Bronchial epithelial cell (primary cell): Measurements from ENCODE around the gene SPEF2. TPM values are rescaled to one million over a fixed set of nuclear protein-coding genes. Genes with fewer than 3 reads are reported as not detected.

ENCODE experiments used
- DNase-seq: peaks from one replicate; pipeline ENCODE4 v3.0.0-alpha.2; 2010; ENCODE audit warnings: low read depth
- FAIRE-seq: peaks from 2 replicates; lab custom pipeline; 2011; peaks lifted over from hg19 to GRCh38; lab: Jason Lieb, UNC
- H3K27me3 ChIP-seq: 2 replicates; pipeline ENCODE4 v1.5.1; 2011; ENCODE audit warnings: low read length; ENCODE audit not compliant: control insufficient read depth, insufficient read depth
- H3K36me3 ChIP-seq: 2 replicates; pipeline ENCODE4 v1.5.1; 2011; ENCODE audit warnings: low read length; ENCODE audit not compliant: control insufficient read depth, insufficient read depth
- H3K4me3 ChIP-seq: 2 replicates; pipeline ENCODE4 v1.5.1; 2011; ENCODE audit warnings: mild to moderate bottlenecking, low read depth, low read length, control low read depth
- CTCF ChIP-seq: IDR thresholded peaks from 2 replicates; pipeline ENCODE4 v1.5.1; 2011; ENCODE audit warnings: mild to moderate bottlenecking, moderate library complexity, low read length, control low read depth, inconsistent platforms; ENCODE audit not compliant: insufficient read depth, severe bottlenecking
- total RNA-seq: library from RNA; depleted of rRNA; stranded (reverse); fragments of >200 nt; gene quantifications from 2 replicates; pipeline ENCODE4 v1.2.1, GENCODE V29; 2014

Gene SPEF2
- total RNA-seq, 1 donor from 2014 or later = 1.1 TPM

- Histone ChIP-seq H3K4me3 (no peak overlapping the region), H3K27me3 (no peaks in the 10 kb centered on the region), H3K36me3 (no peaks in the 10 kb centered on the region)
- no peak for TF ChIP-seq CTCF
- DNase-seq (no peak), FAIRE-seq (no peak)
Measured at GRCh38 chr5:35752012-35752411, 134.3 kb downstream of the SPEF2 start.

GRCh38 chr5:35753500-35753899 lies 135.8 kb downstream of the SPEF2 start:
- Histone ChIP-seq H3K4me3 (no peak overlapping the region), H3K36me3 (no peaks in the 10 kb centered on the region), H3K27me3 (no peaks in the 10 kb centered on the region)
- FAIRE-seq (no peak), DNase-seq (no peak)
- no peak for TF ChIP-seq CTCF

GRCh38 chr5:35754481-35754880 lies 136.8 kb downstream of the SPEF2 start:
- Histone ChIP-seq H3K27me3 (no peaks in the 10 kb centered on the region), H3K4me3 (no peak overlapping the region), H3K36me3 (no peaks in the 10 kb centered on the region)
- TF ChIP-seq CTCF = no peak
- no peak for DNase-seq
- FAIRE-seq = no peak

- no peak for TF ChIP-seq CTCF
- FAIRE-seq = no peak
Measured at GRCh38 chr5:35755966-35756365, 138.3 kb downstream of the SPEF2 start.

GRCh38 chr5:35758151-35758724 lies 140.6 kb downstream of the SPEF2 start:
- no peak for TF ChIP-seq CTCF
- H3K27me3 ChIP-seq = no peaks in the 10 kb centered on the region
- FAIRE-seq = no peak
- H3K36me3 ChIP-seq = no peaks in the 10 kb centered on the region
- H3K4me3 ChIP-seq = no peak overlapping the region
- DNase-seq = no peak

More at GRCh38 chr5:35755966-35756365, 138.3 kb downstream of the SPEF2 start:
- H3K4me3 ChIP-seq = no peak overlapping the region
- DNase-seq = peak; percentile 17
- H3K27me3 ChIP-seq = no peaks in the 10 kb centered on the region
- H3K36me3 ChIP-seq = no peaks in the 10 kb centered on the region

- no peak for FAIRE-seq
- Histone ChIP-seq H3K36me3 (no peaks in the 10 kb centered on the region), H3K4me3 (no peak overlapping the region), H3K27me3 (no peaks in the 10 kb centered on the region)
- DNase-seq = no peak
- TF ChIP-seq CTCF = no peak
Measured at GRCh38 chr5:35761541-35761940, 143.9 kb downstream of the SPEF2 start.
